ENCODE data around the gene TMTC2.

GRCh38 chr12:82952946-82953345, 266.2 kb downstream of the TMTC2 start:
- TF ChIP-seq ZNF274 (IDR thresholded peaks at IDR 0.05; ENCODE audit: low read depth, low read length) (no peak), YY1 (IDR thresholded peaks at IDR 0.05; ENCODE audit: insufficient read depth, insufficient read length) (no peak), SUZ12 (IDR thresholded peaks at IDR 0.05; ENCODE audit: extremely low read depth, insufficient read depth, insufficient read length) (no peak)
